PC-3 (cell line): Measurements from ENCODE around the gene MARK3. TPM values are rescaled to one million over a fixed set of nuclear protein-coding genes. Genes with fewer than 3 reads are reported as not detected.

Experiments used
- ATAC-seq: fragments of 200-7000 bp; cut with Tn5 transposase; 2 replicates; pipeline ENCODE4 v1.9.1; 2020; ENCODE audit warnings: mild to moderate bottlenecking, moderate library complexity
- BruUV-seq: library from RNA; stranded (reverse); fragments of 400-500 nt; replicated peaks from 2 replicates; lab custom pipeline; 2021; lab: Mats Ljungman, UMichigan
- CTCF ChIA-PET: fragments of 300-600 bp; sonication (Branson Sonifier 250); formaldehyde crosslinking; loops from one replicate; lab custom pipeline; 2022; ENCODE audit warnings: antibody characterized with exemption; lab: Charles Lee
- POLR2A ChIA-PET: fragments of 300-600 bp; sonication (Branson Sonifier 250); formaldehyde crosslinking; loops from one replicate; lab custom pipeline; 2022; ENCODE audit warnings: antibody characterized with exemption; ENCODE audit not compliant: unreplicated experiment; lab: Charles Lee
- DNase-seq: peaks from one replicate; pipeline ENCODE4 v3.0.0-alpha.2; 2015
- H2AFZ ChIP-seq: fragments of 300-600 bp; sonication (generic); 2 replicates; pipeline ENCODE4 v1.6.0; 2016; ENCODE audit warnings: antibody characterized with exemption, low read length
- H3F3A ChIP-seq: fragments of 300-600 bp; sonication (generic); one replicate; pipeline ENCODE4 v1.6.0; 2017; ENCODE audit warnings: antibody characterized with exemption, low read length, control low read depth, mild to moderate bottlenecking; ENCODE audit not compliant: unreplicated experiment
- H3K27ac ChIP-seq: fragments of 300-600 bp; sonication (generic); 2 replicates; pipeline ENCODE4 v1.5.1; 2016; ENCODE audit warnings: mild to moderate bottlenecking, low read length
- H3K27me3 ChIP-seq: fragments of 300-600 bp; sonication (generic); 2 replicates; pipeline ENCODE4 v1.6.1; 2016; ENCODE audit warnings: low read length, mixed read lengths
- H3K36me3 ChIP-seq: fragments of 300-600 bp; sonication (generic); 2 replicates; pipeline ENCODE4 v1.6.1; 2016; ENCODE audit warnings: low read depth, mixed run types, low read length, mixed read lengths
- H3K4me1 ChIP-seq: fragments of 300-600 bp; sonication (generic); 2 replicates; pipeline ENCODE4 v1.5.1; 2016; ENCODE audit warnings: low read length; ENCODE audit not compliant: insufficient read depth
- H3K4me2 ChIP-seq: fragments of 300-600 bp; sonication (generic); 2 replicates; pipeline ENCODE4 v1.6.0; 2016; ENCODE audit warnings: low read length
- H3K4me3 ChIP-seq: fragments of 300-600 bp; sonication (generic); 2 replicates; pipeline ENCODE4 v1.5.1; 2016; ENCODE audit warnings: mild to moderate bottlenecking, low read length, mixed read lengths
- H3K79me2 ChIP-seq: fragments of 300-600 bp; sonication (generic); 2 replicates; pipeline ENCODE4 v1.6.1; 2017; ENCODE audit warnings: low read length, mixed read lengths
- H3K9ac ChIP-seq: fragments of 300-600 bp; sonication (generic); 2 replicates; pipeline ENCODE4 v1.6.0; 2016; ENCODE audit warnings: mild to moderate bottlenecking, low read length
- H3K9me2 ChIP-seq: fragments of 300-600 bp; sonication (generic); replicated peaks from 2 replicates; pipeline ENCODE4 v1.6.1; 2016; ENCODE audit warnings: mixed run types, low read length, mixed read lengths
- H3K9me3 ChIP-seq: fragments of 300-600 bp; sonication (generic); 2 replicates; pipeline ENCODE4 v1.6.1; 2016; ENCODE audit warnings: low read length, mixed read lengths
- H4K20me1 ChIP-seq: fragments of 300-600 bp; sonication (generic); 2 replicates; pipeline ENCODE4 v1.6.1; 2016; ENCODE audit warnings: low read length, mixed read lengths
- EZH2 ChIP-seq: fragments of 300-600 bp; sonication (generic); IDR thresholded peaks from one replicate; pipeline ENCODE4 v1.6.1; 2017; ENCODE audit warnings: antibody characterized with exemption, mild to moderate bottlenecking, low read length; ENCODE audit not compliant: unreplicated experiment
- EZH2phosphoT487 ChIP-seq: fragments of 300-600 bp; sonication (generic); IDR thresholded peaks from 2 replicates; pipeline ENCODE4 v1.6.1; 2018; ENCODE audit warnings: mild to moderate bottlenecking, antibody characterized with exemption, low read length, borderline replicate concordance
- intact Hi-C: fragments of 100-400 bp; cut with micrococcal nuclease; formaldehyde crosslinking; loops from 2 replicates; pipeline ENCODE4 v1.9.0; 2023
- total RNA-seq: library from RNA; depleted of rRNA; stranded (reverse); fragments of >200 nt; gene quantifications from 2 replicates; pipeline ENCODE4 v1.2.3, GENCODE V29; 2014
- TF ChIP-seq, protein P1 (sequence below): fragments of 300-600 bp; sonication (generic); conservative IDR thresholded peaks from 2 replicates; pipeline ENCODE4 v1.5.1; 2017; ENCODE audit warnings: antibody characterized with exemption, low read depth, mild to moderate bottlenecking, low read length

MARK3 gene
- total RNA-seq, 1 experiment from 2014 or later = 69.9 TPM

DNA sequence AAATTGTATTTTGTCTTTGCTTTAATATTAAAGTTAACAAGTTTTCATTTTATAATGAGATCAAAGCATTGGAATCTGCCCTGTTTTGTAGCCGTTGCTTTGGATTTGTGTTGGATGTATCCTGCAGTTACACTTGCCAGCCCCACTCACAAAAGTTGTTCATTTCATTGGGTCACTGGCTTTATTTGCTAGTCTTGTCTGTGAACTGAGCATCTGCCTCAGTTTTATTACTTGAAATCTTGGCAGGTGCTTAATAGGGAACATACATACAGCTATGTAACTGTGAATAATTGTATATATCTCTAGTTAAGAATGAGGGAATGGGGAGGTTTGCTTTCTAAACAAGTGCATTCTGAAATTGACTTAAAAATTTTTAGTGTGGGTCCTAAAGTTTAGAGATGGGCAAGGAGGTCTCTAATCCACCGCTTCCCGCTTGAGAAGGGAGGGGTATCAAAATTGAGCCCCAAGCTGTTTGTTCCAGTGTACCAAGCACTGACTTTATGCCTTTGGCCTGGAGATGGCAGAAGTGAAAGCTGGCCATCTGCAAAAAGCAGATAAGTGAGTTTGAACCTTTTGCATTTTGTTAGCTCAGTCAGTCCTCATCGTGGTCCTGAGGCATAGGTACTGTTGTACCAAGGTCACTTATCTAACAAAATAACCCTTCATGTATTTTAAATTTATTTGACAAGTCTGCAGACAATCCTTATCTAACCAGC lies 41.9 kb upstream of the MARK3 start:
- H3K36me3 ChIP-seq = peaks cover 62% of the 10 kb centered on the region
- H3K4me2 ChIP-seq = no peak overlapping the region
- H3K27me3 ChIP-seq = no peaks in the 10 kb centered on the region
- no peaks in the 10 kb centered on the region for H3K9me3 ChIP-seq
- no peak overlapping the region for H3K9ac ChIP-seq
- ATAC-seq (no peak), DNase-seq (no peak)
- BruUV-seq = no TSS peak
- H3K9me2 ChIP-seq = no peaks in the 10 kb centered on the region
- intact Hi-C loops = no loop called here
- no peak overlapping the region for H2AFZ ChIP-seq
- H3F3A ChIP-seq = peaks cover 33% of the 10 kb centered on the region
- H3K4me1 ChIP-seq = no peaks in the 10 kb centered on the region
- no peak overlapping the region for H3K27ac ChIP-seq
- TF ChIP-seq EZH2phosphoT487 = no peak
- TF ChIP-seq, protein P1, sequence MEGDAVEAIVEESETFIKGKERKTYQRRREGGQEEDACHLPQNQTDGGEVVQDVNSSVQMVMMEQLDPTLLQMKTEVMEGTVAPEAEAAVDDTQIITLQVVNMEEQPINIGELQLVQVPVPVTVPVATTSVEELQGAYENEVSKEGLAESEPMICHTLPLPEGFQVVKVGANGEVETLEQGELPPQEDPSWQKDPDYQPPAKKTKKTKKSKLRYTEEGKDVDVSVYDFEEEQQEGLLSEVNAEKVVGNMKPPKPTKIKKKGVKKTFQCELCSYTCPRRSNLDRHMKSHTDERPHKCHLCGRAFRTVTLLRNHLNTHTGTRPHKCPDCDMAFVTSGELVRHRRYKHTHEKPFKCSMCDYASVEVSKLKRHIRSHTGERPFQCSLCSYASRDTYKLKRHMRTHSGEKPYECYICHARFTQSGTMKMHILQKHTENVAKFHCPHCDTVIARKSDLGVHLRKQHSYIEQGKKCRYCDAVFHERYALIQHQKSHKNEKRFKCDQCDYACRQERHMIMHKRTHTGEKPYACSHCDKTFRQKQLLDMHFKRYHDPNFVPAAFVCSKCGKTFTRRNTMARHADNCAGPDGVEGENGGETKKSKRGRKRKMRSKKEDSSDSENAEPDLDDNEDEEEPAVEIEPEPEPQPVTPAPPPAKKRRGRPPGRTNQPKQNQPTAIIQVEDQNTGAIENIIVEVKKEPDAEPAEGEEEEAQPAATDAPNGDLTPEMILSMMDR = no peak
- TF ChIP-seq EZH2 = no peak
- CTCF ChIA-PET = interaction anchor here (0.7 to 1.4 kb wide), 2 partner anchors 30 to 47 kb away, joined by 3 read pairs; no protein-coding TSS in a partner anchor
- H4K20me1 ChIP-seq = peaks cover 50% of the 10 kb centered on the region
- POLR2A ChIA-PET = interaction anchor here (1.7 kb wide), 1 partner anchor 9 kb away, joined by 9 read pairs; the partner anchor contains the start of gene EIF5
- H3K4me3 ChIP-seq = no peak overlapping the region
- peaks cover 14% of the 10 kb centered on the region for H3K79me2 ChIP-seq

GRCh38 chr14:103343905-103344797 lies 41.1 kb upstream of the MARK3 start:
- Histone ChIP-seq H3F3A (peaks cover 33% of the 10 kb centered on the region), H3K4me3 (no peak overlapping the region), H2AFZ (no peak overlapping the region), H3K27me3 (no peaks in the 10 kb centered on the region), H3K9ac (no peak overlapping the region), H4K20me1 (peaks cover 42% of the 10 kb centered on the region), H3K36me3 (peaks cover 54% of the 10 kb centered on the region), H3K9me2 (no peaks in the 10 kb centered on the region), H3K4me1 (no peaks in the 10 kb centered on the region), H3K9me3 (no peaks in the 10 kb centered on the region), H3K27ac (no peak overlapping the region), H3K79me2 (peaks cover 5% of the 10 kb centered on the region), H3K4me2 (no peak overlapping the region)
- ChIA-PET POLR2A (interaction anchor here (0.6 to 1.7 kb wide), 2 partner anchors 10 to 445 kb away, joined by 5 to 9 read pairs; partner anchors contain the start of gene EIF5), CTCF (interaction anchor here (0.6 to 2.4 kb wide), 2 partner anchors 16 to 47 kb away, joined by 4 to 8 read pairs; no protein-coding TSS in a partner anchor)
- no peak for DNase-seq
- BruUV-seq = no TSS peak
- TF ChIP-seq, protein P1 = no peak
- TF ChIP-seq EZH2 (no peak), EZH2phosphoT487 (no peak)
- ATAC-seq = no peak
- intact Hi-C loops = no loop called here
